Pancreas (tissue), 10 donors: ENCODE results near the gene MYADML2. TPM values are rescaled to one million over a fixed set of nuclear protein-coding genes. Genes with fewer than 3 reads are reported as not detected.
A peak's percentile ranks its signal among the peaks of the same experiment; 100 is the strongest.

Experiments
- ATAC-seq, 4 donors: fragments of 200-7000 bp; cut with Tn5 transposase; one replicate each; pipeline versions ENCODE4 v1.8.0 to v1.9.1; 2020; ENCODE audit warnings: mild to moderate bottlenecking in 4 of 4, moderate library complexity in 4 of 4
- DNase-seq, 6 donors: peaks; one replicate each; pipeline ENCODE4 v3.0.0-alpha.2; 2020
- FAIRE-seq: peaks from 2 replicates; lab custom pipeline; 2012; peaks lifted over from hg19 to GRCh38; lab: Jason Lieb, UNC
- H3K27ac ChIP-seq, 4 donors: fragments of 200-600 bp; sonication (generic); 1 replicate in 3 of 4; 2 replicates in 1 of 4; pipeline versions ENCODE4 v1.5.0 to v1.8.0; 2020
- H3K27me3 ChIP-seq, 4 donors: fragments of 200-600 bp; one replicate each; pipeline ENCODE4 v1.8.0; 2021
- H3K36me3 ChIP-seq, 3 donors: fragments of 200-600 bp; sonication (generic) in 1 of 3; one replicate each; pipeline versions ENCODE4 v1.5.0 to v1.8.0; 2020 to 2021
- H3K4me1 ChIP-seq, 3 donors: fragments of 200-600 bp; one replicate each; pipeline ENCODE4 v1.8.0; 2021
- H3K4me3 ChIP-seq, 4 donors: fragments of 200-600 bp; sonication (generic) in 2 of 4; one replicate each; pipeline versions ENCODE4 v1.5.0 to v1.8.0; 2020 to 2021
- H3K9me3 ChIP-seq, 4 donors: fragments of 200-600 bp; one replicate each; pipeline ENCODE4 v1.8.0; 2021
- WGBS, 2 donors: extraction: QIAGEN DNeasy Blood & Tissue Kit; methylation state at CpG; one replicate each; pipeline ENCODE4 v1.1.7; 2013; 5-methylcytosine and 5-hydroxymethylcytosine counted together
- intact Hi-C, 3 donors: fragments of 100-400 bp; cut with DNase I; formaldehyde crosslinking; loops; one replicate each; pipeline versions ENCODE4 v1.11.1 to v1.14.2; 2022
- polyA plus RNA-seq, 2 donors: library from polyadenylated mRNA; stranded (reverse); fragments of 200-250 nt; gene quantifications; one replicate each; pipeline ENCODE4 v1.2.3, GENCODE V29; 2013
- total RNA-seq, 6 donors: library from RNA; stranded (reverse); fragmentation: NEBNext Ultra II Directional in 4 of 6; extraction: Animal tissue kit (Norgen Biotek cat#: 25700) in 4 of 6; gene quantifications; one replicate each; pipeline versions ENCODE4 v1.2.1 to v1.2.4, GENCODE V29; 2021 to 2023
- TF ChIP-seq, protein P1 (sequence below), 4 donors: fragments of 200-600 bp; sonication (generic) in 3 of 4; IDR thresholded peaks; one replicate each; pipeline versions ENCODE4 v1.5.0 to v1.8.0; 2021; ENCODE audit warnings: antibody characterized with exemption in 4 of 4
- donor health status: healthy with polysubstance abuse.
- donor health status: DM: no; HTN: no; CAD: no; lungs with moderate emphysema.
- donor health status: DM: no; HTN: no; CAD: no.
- donor health status: control.
- donor health status: control.
- donor health status: Bipolar disorder and iron deficiency.
- donor health status: DM: yes; HTN: yes; CAD: no.
- donor health status: DM: no; HTN: no; CAD: no.
- donor health status: DM: no; HTN: no; CAD: no.
- donor health status: DM: yes; HTN: yes; CAD: no.

MYADML2 gene
- total and polyA plus RNA-seq, 8 donors, result not detected

DNA sequence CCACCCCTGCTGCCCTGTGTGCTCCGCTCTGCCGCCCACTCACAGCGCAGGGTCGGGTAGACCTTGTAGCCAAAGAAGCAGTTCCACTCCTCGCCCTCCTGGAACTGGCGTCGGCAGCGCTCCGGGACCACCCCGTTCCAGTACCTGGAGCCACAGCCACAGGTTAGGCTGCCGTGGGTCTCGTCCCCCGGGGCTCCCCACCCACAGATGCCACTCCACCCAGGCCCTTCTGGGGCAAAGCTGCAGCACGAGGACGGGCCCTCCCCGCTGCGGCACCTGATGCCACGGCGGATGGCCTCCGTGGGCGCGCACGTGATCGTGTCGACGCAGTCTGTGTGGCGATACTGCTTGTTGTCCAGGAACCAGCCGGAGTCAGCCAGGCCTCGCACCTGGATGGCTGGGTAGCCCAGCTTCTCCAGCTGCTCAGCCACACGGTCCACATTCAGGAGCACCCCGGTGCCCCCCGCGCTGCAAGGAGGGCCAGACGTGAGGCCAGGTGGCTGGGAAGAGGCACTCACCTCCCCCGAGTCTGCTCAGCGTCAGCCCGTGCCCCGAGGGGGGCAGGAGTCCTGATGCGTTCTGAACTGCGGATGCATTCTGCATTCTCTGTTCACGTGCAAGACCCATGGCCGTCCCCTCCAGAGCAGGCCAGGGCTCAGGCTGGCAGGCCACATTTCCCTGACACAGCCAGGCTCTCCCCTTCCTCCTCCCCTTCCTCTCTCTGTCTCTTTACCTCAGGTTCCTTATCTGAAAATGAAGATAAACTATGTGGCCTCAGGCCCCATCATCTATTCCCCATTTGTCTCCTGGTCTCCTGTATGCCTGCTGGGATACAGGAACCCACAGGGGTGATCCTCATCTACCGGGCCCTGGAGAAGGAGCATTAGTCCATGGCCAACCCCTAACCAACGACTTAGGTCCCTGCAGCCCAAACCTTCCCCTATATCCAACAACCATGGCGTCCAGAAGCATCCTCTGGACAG is 9.9 kb upstream of the MYADML2 start:
- Histone ChIP-seq H3K9me3 (no peaks in the 10 kb centered on the region), H3K36me3 (no peaks in the 10 kb centered on the region), H3K27me3 (peaks cover 0 to 9% (median 5%) of the 10 kb centered on the region in 4 donors), H3K4me1 (peaks cover 5 to 11% (median 5%) of the 10 kb centered on the region in 3 donors), H3K4me3 (no peak overlapping the region), H3K27ac (no peak overlapping the region)
- FAIRE-seq (no peak), DNase-seq (peak in 1 of 6 donors; percentile 63), ATAC-seq (no peak)
- WGBS, 2 donors, result 83 to 85% methylated on average over 45 of the region's 45 CpGs
- intact Hi-C loops, result loop anchor here in 1 of 3 donors (10.0 kb wide), 1 partner anchor 58 kb away; no protein-coding TSS in a partner anchor
- TF ChIP-seq, protein P1, sequence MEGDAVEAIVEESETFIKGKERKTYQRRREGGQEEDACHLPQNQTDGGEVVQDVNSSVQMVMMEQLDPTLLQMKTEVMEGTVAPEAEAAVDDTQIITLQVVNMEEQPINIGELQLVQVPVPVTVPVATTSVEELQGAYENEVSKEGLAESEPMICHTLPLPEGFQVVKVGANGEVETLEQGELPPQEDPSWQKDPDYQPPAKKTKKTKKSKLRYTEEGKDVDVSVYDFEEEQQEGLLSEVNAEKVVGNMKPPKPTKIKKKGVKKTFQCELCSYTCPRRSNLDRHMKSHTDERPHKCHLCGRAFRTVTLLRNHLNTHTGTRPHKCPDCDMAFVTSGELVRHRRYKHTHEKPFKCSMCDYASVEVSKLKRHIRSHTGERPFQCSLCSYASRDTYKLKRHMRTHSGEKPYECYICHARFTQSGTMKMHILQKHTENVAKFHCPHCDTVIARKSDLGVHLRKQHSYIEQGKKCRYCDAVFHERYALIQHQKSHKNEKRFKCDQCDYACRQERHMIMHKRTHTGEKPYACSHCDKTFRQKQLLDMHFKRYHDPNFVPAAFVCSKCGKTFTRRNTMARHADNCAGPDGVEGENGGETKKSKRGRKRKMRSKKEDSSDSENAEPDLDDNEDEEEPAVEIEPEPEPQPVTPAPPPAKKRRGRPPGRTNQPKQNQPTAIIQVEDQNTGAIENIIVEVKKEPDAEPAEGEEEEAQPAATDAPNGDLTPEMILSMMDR (IDR thresholded peaks at IDR 0.05), result no peak

DNA sequence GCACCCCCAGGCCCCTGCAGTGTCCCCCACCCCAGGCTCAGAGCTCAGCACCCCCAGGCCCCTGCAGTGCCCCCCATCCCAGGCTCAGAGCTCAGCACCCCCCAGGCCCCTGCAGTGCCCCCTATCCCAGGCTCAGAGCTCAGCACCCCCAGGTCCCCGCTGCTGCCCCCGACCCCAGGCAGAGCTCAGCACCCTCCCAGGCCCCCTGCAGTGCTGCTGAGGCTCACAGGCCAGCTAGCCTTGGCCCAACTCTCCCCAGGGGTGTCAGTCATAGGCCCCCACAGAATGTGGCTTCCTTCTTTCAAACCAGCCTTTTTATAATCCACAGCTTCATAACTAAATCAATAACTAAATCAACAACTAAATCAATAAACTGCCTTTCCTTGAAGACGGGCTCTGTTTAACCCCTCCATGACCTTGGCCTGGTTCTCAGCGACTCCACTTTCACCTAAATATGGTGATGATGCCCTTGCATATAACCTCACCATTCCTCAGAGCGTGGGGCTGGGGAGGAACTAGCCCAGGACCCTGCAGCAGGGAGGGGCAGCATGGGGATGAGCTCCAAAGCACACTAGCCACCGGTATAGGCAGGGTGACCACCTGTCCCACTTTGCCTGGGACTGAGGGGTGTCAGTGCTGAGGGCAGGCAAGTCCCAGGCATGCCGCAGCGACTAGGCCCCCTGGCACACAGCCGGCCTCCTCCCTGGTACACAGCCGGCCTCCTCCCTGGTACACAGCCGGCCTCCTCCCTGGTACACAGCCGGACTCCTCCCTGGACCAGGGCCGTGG is 8.9 kb upstream of the MYADML2 start:
- intact Hi-C loops, result loop anchor here in 1 of 3 donors (10.0 kb wide), 1 partner anchor 59 kb away; no protein-coding TSS in a partner anchor
- no peaks in the 10 kb centered on the region for H3K36me3 ChIP-seq
- TF ChIP-seq, protein P1 (IDR thresholded peaks at IDR 0.05), result no peak
- no peak overlapping the region for H3K4me3 ChIP-seq
- no peaks in the 10 kb centered on the region for H3K9me3 ChIP-seq
- H3K4me1 ChIP-seq, result peaks cover 5 to 11% (median 5%) of the 10 kb centered on the region in 3 donors
- WGBS, 2 donors, result 60 to 69% methylated on average over 11 to 13 of the region's 13 CpGs
- ATAC-seq, result no peak
- peak in 1 of 6 donors; percentile 26 for DNase-seq
- H3K27ac ChIP-seq, result no peak overlapping the region
- peaks cover 0 to 9% (median 5%) of the 10 kb centered on the region in 4 donors for H3K27me3 ChIP-seq
- FAIRE-seq, result no peak

DNA sequence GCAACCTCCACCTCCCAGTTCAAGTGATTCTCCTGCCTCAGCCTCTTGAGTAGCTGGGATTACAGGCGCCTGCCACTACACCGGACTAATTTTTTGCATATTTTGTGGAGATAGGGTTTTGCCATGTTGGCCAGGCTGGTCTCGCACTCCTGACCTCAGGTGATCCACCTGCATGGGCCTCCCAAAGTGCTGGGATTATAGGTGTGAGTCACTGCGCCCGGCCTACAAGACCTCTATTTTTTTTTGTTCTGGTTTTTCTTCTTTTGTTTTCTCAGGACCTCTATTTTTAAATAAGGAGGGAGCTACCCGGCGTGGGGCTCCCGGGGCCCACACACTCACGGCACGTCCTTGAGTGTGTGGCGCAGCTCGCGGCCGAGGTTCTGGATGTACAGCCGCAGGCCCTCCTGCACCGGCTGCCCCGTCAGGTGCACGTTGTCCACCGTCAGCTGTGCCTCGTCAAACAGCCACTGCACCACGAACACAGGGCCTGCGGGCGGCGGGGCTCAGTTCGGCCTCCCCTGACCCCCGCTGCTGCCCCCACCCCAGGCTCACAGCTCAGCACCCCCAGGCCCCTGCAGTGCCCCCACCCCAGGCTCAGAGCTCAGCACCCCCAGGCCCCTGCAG is 8.1 kb upstream of the MYADML2 start:
- H3K27me3 ChIP-seq, result peaks cover 0 to 5% (median 3%) of the 10 kb centered on the region in 4 donors
- no peak for FAIRE-seq
- WGBS, 2 donors, result 89% methylated on average over 25 to 26 of the region's 26 CpGs

More for the DNA sequence above, 8.1 kb upstream of the MYADML2 start:
- H3K4me3 ChIP-seq, result no peak overlapping the region
- DNase-seq, result peak in 1 of 6 donors; percentile 54
- no peaks in the 10 kb centered on the region for H3K36me3 ChIP-seq
- no peak overlapping the region for H3K27ac ChIP-seq
- no peak for ATAC-seq
- H3K4me1 ChIP-seq, result peaks cover 1 to 7% (median 3%) of the 10 kb centered on the region in 3 donors
- TF ChIP-seq, protein P1 (IDR thresholded peaks at IDR 0.05), result no peak
- intact Hi-C loops, result loop anchor here in 1 of 3 donors (10.0 kb wide), 1 partner anchor 60 kb away; no protein-coding TSS in a partner anchor
- no peaks in the 10 kb centered on the region for H3K9me3 ChIP-seq
